OCI-LY1 (cell line): ENCODE data around the gene RAP1GDS1.

ENCODE experiments used
- EZH2 ChIP-seq: fragments of 200-600 bp; sonication (generic), shearing (Covaris generic); IDR thresholded peaks from 2 replicates; pipeline ENCODE4 v1.8.0; 2017; ENCODE audit warnings: borderline replicate concordance, mixed run types, mild to moderate bottlenecking, antibody characterized with exemption, low read length, moderate library complexity, mixed read lengths
- TF ChIP-seq, protein P1 (sequence below): fragments of 200-600 bp; sonication (generic), shearing (Covaris generic); IDR thresholded peaks from 2 replicates; pipeline ENCODE4 v1.5.1; 2017; ENCODE audit warnings: mild to moderate bottlenecking, antibody characterized with exemption, low read length, moderate library complexity, mixed read lengths

DNA sequence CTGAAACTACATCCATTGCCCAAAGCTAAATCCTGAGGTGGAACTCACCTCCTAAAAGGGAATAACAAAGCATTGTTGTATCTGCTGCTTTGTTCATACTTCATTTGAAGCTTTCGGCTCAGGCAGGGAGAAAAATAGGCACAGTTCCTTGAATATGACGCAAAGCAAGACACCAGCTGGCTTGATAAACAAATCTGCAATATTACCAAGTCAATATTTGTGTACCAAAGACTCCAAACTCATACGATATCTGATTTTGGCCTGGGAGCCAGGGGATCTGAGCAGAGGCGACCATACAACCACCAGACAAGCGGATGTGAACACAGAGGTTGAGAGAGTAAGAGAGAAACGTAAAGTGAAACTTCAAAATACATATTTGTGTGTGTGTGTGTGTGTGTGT is 34.8 kb upstream of the RAP1GDS1 start:
- TF ChIP-seq, protein P1, sequence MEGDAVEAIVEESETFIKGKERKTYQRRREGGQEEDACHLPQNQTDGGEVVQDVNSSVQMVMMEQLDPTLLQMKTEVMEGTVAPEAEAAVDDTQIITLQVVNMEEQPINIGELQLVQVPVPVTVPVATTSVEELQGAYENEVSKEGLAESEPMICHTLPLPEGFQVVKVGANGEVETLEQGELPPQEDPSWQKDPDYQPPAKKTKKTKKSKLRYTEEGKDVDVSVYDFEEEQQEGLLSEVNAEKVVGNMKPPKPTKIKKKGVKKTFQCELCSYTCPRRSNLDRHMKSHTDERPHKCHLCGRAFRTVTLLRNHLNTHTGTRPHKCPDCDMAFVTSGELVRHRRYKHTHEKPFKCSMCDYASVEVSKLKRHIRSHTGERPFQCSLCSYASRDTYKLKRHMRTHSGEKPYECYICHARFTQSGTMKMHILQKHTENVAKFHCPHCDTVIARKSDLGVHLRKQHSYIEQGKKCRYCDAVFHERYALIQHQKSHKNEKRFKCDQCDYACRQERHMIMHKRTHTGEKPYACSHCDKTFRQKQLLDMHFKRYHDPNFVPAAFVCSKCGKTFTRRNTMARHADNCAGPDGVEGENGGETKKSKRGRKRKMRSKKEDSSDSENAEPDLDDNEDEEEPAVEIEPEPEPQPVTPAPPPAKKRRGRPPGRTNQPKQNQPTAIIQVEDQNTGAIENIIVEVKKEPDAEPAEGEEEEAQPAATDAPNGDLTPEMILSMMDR = no peak
- TF ChIP-seq EZH2 = no peak
